ENCODE results near the gene RCOR1. TPM values are rescaled to one million over a fixed set of nuclear protein-coding genes. Genes with fewer than 3 reads are reported as not detected.

Gene RCOR1
- total RNA-seq, 3 donors from 2014 or later, result 29.4 to 31.3 (median 29.5) TPM

GRCh38 chr14:102646615-102647014, 54.2 kb downstream of the RCOR1 start:
- ATAC-seq (no peak), DNase-seq (no peak)
- H3K9me3 ChIP-seq, result no peaks in the 10 kb centered on the region
- H3K4me3 ChIP-seq, result no peak overlapping the region
- no peaks in the 10 kb centered on the region for H3K36me3 ChIP-seq (ENCODE audit: low read depth)
- intact Hi-C loops (cut with DNase I, micrococcal nuclease), result no loop called here
- peaks cover 7% of the 10 kb centered on the region for H3K4me1 ChIP-seq (ENCODE audit: low read depth)
- TF ChIP-seq CTCF (IDR thresholded peaks at IDR 0.05), result no peak

GRCh38 chr14:102652194-102652593, 59.7 kb downstream of the RCOR1 start:
- intact Hi-C loops (cut with DNase I, micrococcal nuclease), result no loop called here
- no peak for ATAC-seq
- H3K4me3 ChIP-seq, result no peak overlapping the region

GRCh38 chr14:102654298-102654697, 61.8 kb downstream of the RCOR1 start:
- Histone ChIP-seq H3K36me3 (ENCODE audit: low read depth) (no peaks in the 10 kb centered on the region), H3K4me3 (no peak overlapping the region), H3K9me3 (no peaks in the 10 kb centered on the region), H3K4me1 (ENCODE audit: low read depth) (no peaks in the 10 kb centered on the region)
- TF ChIP-seq CTCF (IDR thresholded peaks at IDR 0.05), result no peak
- intact Hi-C loops (cut with DNase I, micrococcal nuclease), result no loop called here
- ATAC-seq (no peak), DNase-seq (no peak)

More at GRCh38 chr14:102652194-102652593, 59.7 kb downstream of the RCOR1 start:
- no peaks in the 10 kb centered on the region for H3K36me3 ChIP-seq (ENCODE audit: low read depth)
- no peaks in the 10 kb centered on the region for H3K9me3 ChIP-seq
- H3K4me1 ChIP-seq (ENCODE audit: low read depth), result peaks cover 7% of the 10 kb centered on the region
- no peak for DNase-seq
- no peak for TF ChIP-seq CTCF (IDR thresholded peaks at IDR 0.05)

GRCh38 chr14:102655137-102655536, 62.7 kb downstream of the RCOR1 start:
- intact Hi-C loops (cut with DNase I, micrococcal nuclease), result no loop called here
- ATAC-seq (peak; percentile 62), DNase-seq (no peak)
- TF ChIP-seq CTCF (IDR thresholded peaks at IDR 0.05), result no peak
- no peak overlapping the region for H3K4me3 ChIP-seq
- H3K4me1 ChIP-seq (ENCODE audit: low read depth), result no peaks in the 10 kb centered on the region
- no peaks in the 10 kb centered on the region for H3K36me3 ChIP-seq (ENCODE audit: low read depth)
- no peaks in the 10 kb centered on the region for H3K9me3 ChIP-seq

- H3K4me1 ChIP-seq (ENCODE audit: low read depth), result no peaks in the 10 kb centered on the region
- intact Hi-C loops (cut with DNase I, micrococcal nuclease), result no loop called here
- no peak for TF ChIP-seq CTCF (IDR thresholded peaks at IDR 0.05)
Observed at GRCh38 chr14:102659797-102660196, 67.3 kb downstream of the RCOR1 start.

GRCh38 chr14:102661614-102662013, 69.2 kb downstream of the RCOR1 start:
- ATAC-seq, result peak; percentile 24
- Histone ChIP-seq H3K9me3 (no peaks in the 10 kb centered on the region), H3K36me3 (ENCODE audit: low read depth) (no peaks in the 10 kb centered on the region), H3K4me3 (no peak overlapping the region), H3K4me1 (ENCODE audit: low read depth) (no peaks in the 10 kb centered on the region)
- TF ChIP-seq CTCF (IDR thresholded peaks at IDR 0.05), result no peak
- DNase-seq, result no peak
- intact Hi-C loops (cut with DNase I, micrococcal nuclease), result no loop called here

More at GRCh38 chr14:102659797-102660196, 67.3 kb downstream of the RCOR1 start:
- Histone ChIP-seq H3K9me3 (no peaks in the 10 kb centered on the region), H3K36me3 (ENCODE audit: low read depth) (no peaks in the 10 kb centered on the region), H3K4me3 (no peak overlapping the region)
- ATAC-seq (no peak), DNase-seq (no peak)
